HEK293T (cell line): ENCODE results near the gene MMS22L.
"Not testable (repeated sequence)": the region's sequence is repeated elsewhere in the genome, so short reads cannot be mapped to it uniquely, and the experiment has no call there.

Source experiments
- CTCF ChIA-PET: fragments of 350-600 bp; formaldehyde crosslinking; extraction: SDS; loops from one replicate; lab custom pipeline; 2021; ENCODE audit warnings: antibody characterized with exemption, inconsistent platforms; lab: Yijun Ruan, JAX
- POLR2A ChIA-PET: fragments of 350-600 bp; formaldehyde crosslinking; extraction: SDS; loops from one replicate; lab custom pipeline; 2020; ENCODE audit warnings: antibody characterized with exemption, inconsistent platforms; lab: Yijun Ruan, JAX
- DNase-seq: peaks from one replicate; pipeline ENCODE4 v3.0.0; 2012; ENCODE audit warnings: mixed read lengths; ENCODE audit errors: extremely low spot score
- ARNT ChIP-seq: fragments of 450-650 bp; IDR thresholded peaks from 2 replicates; pipeline ENCODE4 v1.6.1; 2017; ENCODE audit warnings: mild to moderate bottlenecking
- BHLHE40 ChIP-seq: fragments of 450-650 bp; IDR thresholded peaks from 2 replicates; pipeline ENCODE4 v1.6.1; 2016; ENCODE audit warnings: mild to moderate bottlenecking, moderate library complexity, borderline replicate concordance
- CTBP1 ChIP-seq: fragments of 450-650 bp; IDR thresholded peaks from 2 replicates; pipeline ENCODE4 v1.6.1; 2016; ENCODE audit warnings: borderline replicate concordance
- ELF4 ChIP-seq: fragments of 450-650 bp; IDR thresholded peaks from 2 replicates; pipeline ENCODE4 v1.6.1; 2017; ENCODE audit warnings: antibody characterized with exemption
- FOXA1 ChIP-seq: fragments of 450-650 bp; IDR thresholded peaks from 2 replicates; pipeline ENCODE4 v1.6.1; 2016; ENCODE audit warnings: mild to moderate bottlenecking
- FOXK2 ChIP-seq: fragments of 450-650 bp; IDR thresholded peaks from 2 replicates; pipeline ENCODE4 v1.6.1; 2016; ENCODE audit warnings: mild to moderate bottlenecking
- FOXM1 ChIP-seq: fragments of 450-650 bp; IDR thresholded peaks from 2 replicates; pipeline ENCODE4 v1.6.1; 2017; ENCODE audit warnings: mild to moderate bottlenecking, borderline replicate concordance
- HDGF ChIP-seq: fragments of 450-650 bp; IDR thresholded peaks from 2 replicates; pipeline ENCODE4 v1.6.1; 2017; ENCODE audit warnings: antibody characterized with exemption, borderline replicate concordance
- L3MBTL2 ChIP-seq: fragments of 450-650 bp; conservative IDR thresholded peaks from 2 replicates; pipeline ENCODE4 v1.6.1; 2016; ENCODE audit warnings: mild to moderate bottlenecking
- LEF1 ChIP-seq: fragments of 450-650 bp; IDR thresholded peaks from 2 replicates; pipeline ENCODE4 v1.6.1; 2017; ENCODE audit warnings: mild to moderate bottlenecking, borderline replicate concordance
- NFRKB ChIP-seq: fragments of 450-650 bp; IDR thresholded peaks from 2 replicates; pipeline ENCODE4 v1.6.1; 2016; ENCODE audit warnings: mild to moderate bottlenecking, moderate library complexity
- PKNOX1 ChIP-seq: fragments of 450-650 bp; IDR thresholded peaks from 2 replicates; pipeline ENCODE4 v1.6.1; 2016
- SP1 ChIP-seq: fragments of 450-650 bp; IDR thresholded peaks from 2 replicates; pipeline ENCODE4 v1.6.1; 2017
- SUZ12 ChIP-seq: fragments of 450-650 bp; IDR thresholded peaks from 2 replicates; pipeline ENCODE4 v1.6.1; 2016; ENCODE audit warnings: mild to moderate bottlenecking
- TARDBP ChIP-seq: fragments of 450-650 bp; IDR thresholded peaks from 2 replicates; pipeline ENCODE4 v1.6.1; 2016
- ZNF384 ChIP-seq: fragments of 450-650 bp; IDR thresholded peaks from 2 replicates; pipeline ENCODE4 v1.6.1; 2016

MMS22L gene

DNA sequence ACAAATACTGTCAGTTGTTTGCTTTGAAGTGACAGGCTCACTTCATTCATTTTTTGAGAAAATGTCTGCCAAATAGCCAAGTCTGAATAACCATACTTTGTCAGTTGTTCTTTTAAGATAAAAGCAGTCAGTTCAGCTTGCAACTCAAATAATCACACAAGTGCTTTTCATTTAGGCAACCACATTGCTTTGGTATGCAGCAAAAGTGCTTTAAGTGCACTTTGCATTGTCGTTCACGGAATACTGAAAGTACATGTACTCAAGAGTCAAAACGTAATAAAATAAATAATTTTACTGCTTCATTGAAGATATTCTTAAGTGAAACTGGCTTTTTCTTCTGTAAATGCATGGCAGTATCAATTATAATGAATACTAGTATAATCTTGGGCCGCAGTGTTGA, 107.2 kb downstream of the MMS22L start:
- CTCF ChIA-PET, result interaction anchor here (1.6 kb wide), 2 partner anchors 11 to 39 kb away, joined by 4 to 7 read pairs; no protein-coding TSS in a partner anchor

GRCh38 chr6:97174471-97174870, 108.5 kb downstream of the MMS22L start:
- CTCF ChIA-PET, result interaction anchor here (1.6 kb wide), 2 partner anchors 12 to 41 kb away, joined by 4 to 7 read pairs; no protein-coding TSS in a partner anchor
- DNase-seq, result no peak
- TF ChIP-seq FOXK2 (no peak), FOXM1 (no peak), LEF1 (no peak), NFRKB (no peak), ARNT (no peak), L3MBTL2 (no peak), ELF4 (no peak), TARDBP (no peak), ZNF384 (no peak), HDGF (no peak), FOXA1 (no peak), SUZ12 (no peak), SP1 (no peak), CTBP1 (no peak), BHLHE40 (no peak), PKNOX1 (no peak)
- POLR2A ChIA-PET, result no interaction called here

More for the DNA sequence above, 107.2 kb downstream of the MMS22L start:
- no peak for DNase-seq
- POLR2A ChIA-PET, result no interaction called here
- TF ChIP-seq BHLHE40 (no peak), FOXK2 (no peak), L3MBTL2 (no peak), HDGF (no peak), ZNF384 (no peak), NFRKB (no peak), ARNT (no peak), FOXA1 (no peak), TARDBP (no peak), PKNOX1 (no peak), LEF1 (no peak), CTBP1 (no peak), SP1 (no peak), SUZ12 (no peak), FOXM1 (no peak), ELF4 (no peak)

GRCh38 chr6:97160280-97160679, 122.7 kb downstream of the MMS22L start:
- ChIA-PET CTCF (no interaction called here), POLR2A (no interaction called here)
- no peak for DNase-seq
- TF ChIP-seq PKNOX1 (no peak), FOXM1 (no peak), L3MBTL2 (no peak), SUZ12 (no peak), SP1 (no peak), FOXK2 (no peak), ARNT (no peak), HDGF (no peak), BHLHE40 (no peak), FOXA1 (no peak), NFRKB (no peak), ELF4 (no peak), TARDBP (no peak), CTBP1 (no peak), LEF1 (no peak), ZNF384 (no peak)

GRCh38 chr6:97155447-97155846, 127.6 kb downstream of the MMS22L start:
- POLR2A ChIA-PET, DNase-seq, CTCF ChIA-PET: not testable (repeated sequence)

GRCh38 chr6:97154015-97154414, 129.0 kb downstream of the MMS22L start:
- ChIA-PET POLR2A (no interaction called here), CTCF (interaction anchor here (0.6 kb wide), 1 partner anchor 1812 kb away, joined by 3 read pairs; no protein-coding TSS in a partner anchor)
- DNase-seq, result no peak
- TF ChIP-seq FOXM1 (no peak), L3MBTL2 (no peak), ELF4 (no peak), CTBP1 (no peak), PKNOX1 (no peak), LEF1 (no peak), SP1 (no peak), FOXA1 (no peak), ZNF384 (no peak)

DNA sequence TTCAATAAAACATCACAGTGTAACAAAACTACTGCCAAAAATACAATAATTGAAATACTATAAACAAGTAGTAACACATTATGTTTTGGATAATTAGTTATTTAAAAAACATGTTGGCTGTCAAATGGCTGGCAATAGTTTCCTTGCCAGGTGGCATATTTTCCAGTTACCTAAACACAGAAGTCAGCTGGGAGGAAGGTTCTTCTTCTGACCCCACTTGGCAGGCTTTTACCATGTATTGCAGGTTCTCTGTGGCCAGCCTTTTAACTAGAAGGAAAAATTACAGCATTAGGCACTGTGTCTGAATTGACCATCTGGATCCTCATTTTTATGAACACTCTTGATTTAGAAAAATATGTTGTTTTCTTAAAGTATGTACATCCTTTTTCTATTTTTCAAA, 131.4 kb downstream of the MMS22L start:
- TF ChIP-seq HDGF (no peak), FOXK2 (no peak), ELF4 (no peak), SP1 (no peak)
- ChIA-PET POLR2A (no interaction called here), CTCF (no interaction called here)
- DNase-seq, result no peak
